Right renal pelvis (tissue), 4 donors: ENCODE results near the gene ZG16. TPM values are rescaled to one million over a fixed set of nuclear protein-coding genes. Genes with fewer than 3 reads are reported as not detected.
"Not testable (repeated sequence)": the region's sequence is repeated elsewhere in the genome, so short reads cannot be mapped to it uniquely, and the experiment has no call there.

Source experiments
- DNase-seq, 4 donors: peaks; one replicate each; pipeline ENCODE4 v3.0.0-alpha.2; 2013; ENCODE audit warnings: low read depth in 4 of 4, low spot score in 3 of 4, missing footprints in 1 of 4
- polyA plus RNA-seq, 4 donors: library from polyadenylated mRNA; unstranded; fragments of 120-200 nt; gene quantifications; one replicate each; pipeline ENCODE4 v1.2.1, GENCODE V29; 2013; ENCODE audit not compliant: insufficient read length in 4 of 4

Gene ZG16
- polyA plus RNA-seq, 4 donors: 0.01 TPM; not detected in 3

DNA sequence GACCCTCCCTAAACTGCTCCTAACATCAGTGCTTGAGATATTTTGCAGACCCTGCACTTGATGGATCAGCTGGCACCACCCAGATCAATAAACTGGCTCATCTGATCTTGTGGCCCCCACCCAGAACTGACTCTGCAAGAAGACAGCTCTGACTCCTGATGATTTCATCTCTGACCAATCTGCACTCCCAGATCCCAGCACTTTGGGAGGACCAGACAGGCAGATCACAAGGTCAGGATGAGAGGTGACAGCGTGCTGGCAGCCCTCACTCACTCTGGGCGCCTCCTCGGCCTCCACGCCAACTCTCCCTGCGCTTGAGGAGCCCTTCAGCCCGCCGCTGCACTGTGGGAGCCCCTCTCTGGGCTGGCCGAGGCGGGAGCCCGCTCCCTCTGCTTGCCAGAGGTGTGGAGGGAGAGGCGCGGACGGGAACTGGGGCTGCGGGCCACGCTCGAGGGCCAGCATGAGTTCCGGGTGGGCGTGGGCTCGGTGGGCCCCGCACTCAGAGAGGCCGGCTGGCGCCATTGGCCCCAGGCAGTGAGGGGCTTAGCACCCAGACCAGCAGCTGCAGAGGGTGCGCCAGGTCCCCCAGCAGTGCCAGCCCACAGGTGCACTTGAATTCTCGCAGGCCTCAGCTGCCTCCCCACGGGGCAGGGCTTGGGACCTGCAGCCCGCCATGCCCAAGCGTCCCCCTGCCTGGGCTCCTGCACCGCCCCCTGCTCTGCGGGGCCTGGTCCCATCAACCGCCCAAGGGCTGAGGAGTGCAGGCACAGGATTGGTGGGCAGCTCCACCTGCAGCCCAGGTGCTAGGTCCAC is 29.9 kb upstream of the ZG16 start:
- no peak for DNase-seq

DNA sequence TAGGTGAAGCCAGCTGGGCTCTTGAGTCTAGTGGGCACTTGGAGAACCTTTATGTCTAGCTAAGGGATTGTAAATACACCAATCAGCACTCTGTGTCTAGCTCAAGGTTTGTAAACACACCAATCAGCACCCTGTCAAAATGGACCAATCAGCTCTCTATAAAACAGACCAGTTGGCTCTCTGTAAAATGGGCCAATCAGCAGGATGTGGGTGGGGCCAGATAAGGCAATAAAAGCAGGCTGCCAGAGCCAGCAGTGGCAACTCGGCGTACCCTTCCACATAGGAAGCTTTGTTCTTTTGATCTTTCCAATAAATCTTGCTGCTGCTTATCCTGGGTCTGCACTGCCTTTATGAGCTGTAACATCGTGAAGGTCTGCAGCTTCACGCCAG is 29.3 kb upstream of the ZG16 start:
- DNase-seq: not testable (repeated sequence)

DNA sequence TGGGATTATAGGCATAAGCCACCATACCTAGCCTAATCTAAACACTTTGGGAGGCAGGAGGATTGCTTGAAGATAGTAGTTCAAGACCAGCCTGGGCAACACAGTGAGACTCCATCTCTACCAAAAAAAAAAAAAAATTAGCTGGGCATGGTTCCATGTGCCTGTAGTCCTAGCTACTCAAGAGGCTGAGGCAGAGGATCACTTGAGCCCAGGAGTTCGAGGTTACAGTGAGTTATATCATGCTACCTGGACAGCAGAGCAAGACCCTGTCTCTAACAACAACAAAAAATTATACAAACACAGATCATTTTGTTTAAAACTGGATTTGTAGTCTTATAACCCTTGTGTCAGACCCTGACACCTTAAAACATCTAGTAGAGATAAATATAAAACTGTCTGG is 24.5 kb upstream of the ZG16 start:
- no peak for DNase-seq

DNA sequence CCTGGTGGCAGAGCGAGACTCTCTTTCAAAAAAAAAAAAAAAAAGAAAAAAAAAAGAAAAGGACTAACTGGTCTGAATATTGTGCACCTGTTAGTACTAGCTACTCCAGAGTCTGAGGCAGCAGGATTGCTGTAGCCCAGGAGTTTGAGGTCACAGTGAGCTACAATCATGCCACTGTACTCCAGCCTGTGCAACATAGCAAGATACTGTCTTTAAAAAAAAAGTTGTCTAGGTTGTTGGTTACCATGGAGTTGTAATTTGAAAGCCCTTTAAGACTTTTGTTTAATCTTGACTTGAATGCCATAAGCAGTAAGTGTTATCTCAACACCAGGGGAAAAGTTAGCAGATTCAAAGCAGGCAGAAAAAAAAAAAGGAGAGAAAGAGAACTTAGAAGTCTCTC is 21.4 kb upstream of the ZG16 start:
- DNase-seq: no peak

DNA sequence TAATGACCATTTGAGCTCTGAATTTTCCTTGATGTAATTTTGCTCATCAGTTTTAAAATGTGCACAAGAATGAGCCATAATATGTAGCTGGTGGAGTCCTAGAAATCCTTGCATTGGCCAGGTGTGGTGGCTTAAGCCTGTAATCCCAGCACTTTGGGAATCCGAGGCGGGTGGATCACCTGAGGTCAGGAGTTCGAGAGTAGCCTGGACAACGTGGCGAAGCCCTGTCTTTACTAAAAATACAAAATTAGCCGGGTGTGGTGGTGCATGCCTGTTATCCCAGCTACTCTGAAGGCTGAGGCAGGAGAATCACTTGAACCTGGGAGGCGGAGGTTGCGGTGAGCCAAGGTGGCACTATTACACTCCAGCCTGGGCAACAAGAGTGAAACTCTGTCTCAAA is 21.0 kb upstream of the ZG16 start:
- DNase-seq: not testable (repeated sequence)

DNA sequence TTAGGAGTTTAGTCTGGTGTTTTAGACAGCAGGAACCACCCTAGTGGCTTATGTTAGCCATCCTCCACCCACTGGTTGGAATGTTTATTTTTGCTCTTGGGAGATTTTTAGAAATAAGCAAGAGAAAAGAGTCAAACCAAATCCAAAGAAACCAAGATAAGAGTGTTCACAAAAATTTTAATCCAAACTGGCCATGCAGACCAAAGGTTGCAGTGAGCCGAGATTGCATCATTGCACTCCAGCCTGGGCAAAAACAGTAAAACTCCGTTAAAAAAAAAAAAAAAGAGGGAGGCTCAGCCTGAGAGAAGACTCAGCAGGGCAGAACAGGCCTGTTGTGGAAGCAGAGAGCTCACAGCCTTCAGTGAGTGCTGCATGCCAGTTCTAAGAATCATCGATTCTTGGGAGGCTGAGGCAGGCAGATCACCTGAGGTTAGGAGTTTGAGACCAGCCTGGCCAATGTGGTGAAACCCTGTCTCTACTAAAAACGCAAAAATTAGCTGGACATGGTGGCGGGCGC is 20.0 kb upstream of the ZG16 start:
- peak in 1 of 4 donors; percentile 12 for DNase-seq

DNA sequence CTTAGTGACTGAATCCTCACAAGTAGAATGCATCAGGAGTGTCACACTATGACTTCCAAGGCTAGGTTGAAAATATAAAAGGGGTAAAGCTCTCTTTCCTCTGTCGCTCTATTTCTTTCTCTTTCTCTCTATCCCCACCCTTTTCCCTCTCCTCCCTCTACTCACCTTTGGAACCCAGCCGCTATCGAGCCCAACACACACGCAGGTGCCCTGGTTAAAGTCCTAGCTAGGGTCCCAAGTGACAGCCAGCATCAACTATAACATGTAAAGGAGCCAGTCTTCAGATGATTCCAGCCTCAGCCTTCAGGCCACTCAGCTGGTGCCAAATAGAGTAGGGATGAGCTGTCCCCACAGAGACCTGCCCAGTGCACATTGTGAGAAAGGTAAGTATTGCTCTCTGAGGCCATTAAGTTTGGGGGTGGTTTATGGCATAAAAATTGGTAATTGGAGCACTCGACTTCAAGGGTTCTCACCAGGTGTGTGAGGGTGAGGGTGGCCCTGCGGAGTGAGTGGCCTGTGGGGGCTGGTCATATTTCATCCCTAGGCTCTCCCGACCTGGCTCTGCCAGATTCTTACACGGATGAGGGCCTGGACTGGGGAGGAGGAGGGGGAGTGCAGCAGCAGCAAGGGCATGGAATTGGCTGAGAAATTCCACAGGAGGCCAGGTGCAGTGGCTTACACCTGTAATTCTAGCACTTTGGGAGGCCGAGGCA is 17.3 kb upstream of the ZG16 start:
- no peak for DNase-seq

DNA sequence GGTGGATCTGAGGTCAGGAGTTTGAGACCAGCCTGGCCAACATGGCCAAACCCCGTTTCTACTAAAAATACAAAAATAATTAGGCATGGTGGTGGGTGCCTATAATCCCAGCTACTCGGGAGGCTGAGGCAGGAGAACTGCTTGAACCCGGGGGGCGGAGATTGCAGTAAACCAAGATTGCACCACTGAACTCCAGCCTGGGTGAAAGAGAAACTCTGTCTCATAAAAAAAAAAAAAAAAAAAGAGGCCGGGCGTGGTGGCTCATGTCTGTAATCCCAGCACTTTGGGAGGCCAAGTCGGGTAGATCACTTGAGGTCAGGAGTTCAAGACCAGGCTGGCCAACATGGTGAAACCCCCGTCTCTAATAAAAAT is 16.8 kb upstream of the ZG16 start:
- DNase-seq: not testable (repeated sequence)

DNA sequence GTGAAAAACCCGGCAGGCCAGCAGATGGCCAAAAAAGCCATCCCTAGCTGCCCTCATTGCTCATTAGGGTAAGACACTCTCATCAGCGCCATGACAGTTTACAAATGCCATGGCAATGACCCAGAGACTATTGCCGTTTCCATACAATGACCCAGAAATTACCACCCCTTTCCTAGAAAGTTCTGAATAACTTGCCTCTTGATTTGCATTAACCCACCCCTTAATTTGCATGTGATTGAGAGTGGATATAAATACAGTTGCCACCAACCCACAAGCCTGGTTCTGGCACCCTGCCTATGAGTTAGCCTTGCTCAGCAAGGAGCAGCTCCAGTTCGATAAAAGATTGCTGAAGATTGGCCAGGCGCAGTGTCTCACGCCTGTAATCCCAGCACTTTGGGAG is 16.2 kb upstream of the ZG16 start:
- no peak for DNase-seq

DNA sequence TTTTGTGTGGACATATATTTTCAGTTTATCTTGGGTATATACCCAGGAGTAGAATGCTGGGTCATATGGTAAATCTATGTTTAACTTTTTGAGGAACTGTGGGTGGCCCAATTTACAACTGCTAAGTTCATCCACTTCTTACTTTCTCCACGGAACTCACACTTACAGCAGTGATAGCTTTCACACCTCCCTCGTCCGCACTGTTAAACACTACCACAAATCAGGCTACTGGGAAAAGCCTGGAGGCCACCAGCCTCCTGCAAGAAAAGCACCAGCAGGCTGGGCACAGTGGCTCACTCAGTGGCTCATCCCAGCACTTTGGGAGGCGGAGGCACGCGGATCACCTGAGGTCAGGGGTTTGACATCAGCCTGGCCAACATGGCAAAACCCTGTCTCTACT is 14.7 kb upstream of the ZG16 start:
- no peak for DNase-seq

DNA sequence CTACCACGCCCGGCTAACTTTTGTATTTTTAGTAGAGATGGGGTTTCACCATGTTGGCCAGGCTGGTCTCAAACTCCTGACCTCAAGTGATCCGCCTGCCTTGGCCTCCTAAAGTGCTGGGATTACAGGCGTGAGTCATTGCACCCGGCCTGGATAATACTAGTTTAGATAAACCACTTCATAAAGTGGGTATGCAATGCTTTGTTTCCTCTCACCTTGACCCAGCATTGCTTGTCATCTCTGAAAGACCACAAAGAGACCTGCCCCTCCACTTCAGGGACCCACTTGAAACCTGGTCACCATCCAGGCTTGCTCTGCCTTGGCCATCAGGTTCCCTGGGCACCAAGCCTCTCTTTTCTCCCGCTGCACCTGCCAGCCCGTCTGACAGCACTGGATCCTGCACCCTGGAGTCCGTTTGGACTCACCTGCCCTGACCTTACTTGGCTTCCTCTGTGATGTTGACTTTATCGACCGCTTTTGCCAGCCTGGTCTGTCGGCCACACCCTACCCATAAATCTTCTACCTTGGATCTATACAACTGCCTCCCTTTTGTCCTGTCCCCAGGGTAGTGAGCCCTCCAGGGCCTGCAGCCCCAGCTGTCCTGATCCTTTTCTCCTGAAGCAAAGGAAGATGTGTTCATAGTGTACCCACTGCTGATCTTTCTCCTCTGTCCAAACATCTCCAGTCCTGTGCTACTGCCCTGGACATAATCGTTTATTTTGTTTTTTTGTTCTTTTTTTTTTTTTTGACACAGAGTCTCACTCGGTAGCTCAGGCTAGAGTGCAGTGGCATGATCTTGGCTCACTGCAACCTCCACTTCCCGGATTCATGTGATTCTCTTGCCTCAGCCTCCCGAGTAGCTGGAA is 12.7 kb upstream of the ZG16 start:
- no peak for DNase-seq

DNA sequence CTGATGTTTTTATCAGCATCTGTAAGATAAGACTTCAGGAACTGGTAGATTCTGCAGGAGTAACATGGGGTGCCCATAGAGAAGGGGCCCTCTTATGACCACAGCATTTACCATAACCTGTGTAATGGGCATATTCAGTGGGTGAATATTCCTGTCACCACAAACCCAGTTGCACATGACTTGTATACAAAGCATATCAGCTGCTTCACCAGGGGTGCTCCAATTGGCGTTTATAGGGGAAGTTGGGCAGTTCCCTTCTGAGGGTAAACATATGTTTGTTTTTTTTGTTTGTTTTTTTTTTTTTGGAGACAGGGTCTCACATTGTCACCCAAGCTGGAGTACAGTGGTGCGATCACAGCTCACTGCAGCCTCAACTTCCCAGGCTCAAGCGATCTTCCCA is 11.5 kb upstream of the ZG16 start:
- DNase-seq: no peak

DNA sequence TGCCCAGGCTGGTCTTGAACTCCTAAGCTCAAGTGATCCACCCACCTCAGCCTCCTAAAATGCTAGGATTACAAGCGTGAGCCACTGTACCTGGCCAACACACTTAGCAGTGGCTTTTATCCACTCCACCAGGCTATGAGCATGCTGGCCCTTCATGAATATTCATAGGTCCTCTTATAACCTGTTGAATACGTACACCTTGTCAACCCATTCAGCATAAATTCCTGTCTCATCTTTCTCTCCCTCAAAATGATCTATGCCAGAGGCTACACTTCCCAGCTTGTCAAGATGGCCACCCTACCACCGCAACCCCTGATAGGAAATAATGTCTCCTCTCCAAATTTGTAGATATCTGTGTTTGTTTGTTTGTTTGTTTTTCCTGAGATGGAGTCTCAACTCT is 11.0 kb upstream of the ZG16 start:
- DNase-seq: no peak

DNA sequence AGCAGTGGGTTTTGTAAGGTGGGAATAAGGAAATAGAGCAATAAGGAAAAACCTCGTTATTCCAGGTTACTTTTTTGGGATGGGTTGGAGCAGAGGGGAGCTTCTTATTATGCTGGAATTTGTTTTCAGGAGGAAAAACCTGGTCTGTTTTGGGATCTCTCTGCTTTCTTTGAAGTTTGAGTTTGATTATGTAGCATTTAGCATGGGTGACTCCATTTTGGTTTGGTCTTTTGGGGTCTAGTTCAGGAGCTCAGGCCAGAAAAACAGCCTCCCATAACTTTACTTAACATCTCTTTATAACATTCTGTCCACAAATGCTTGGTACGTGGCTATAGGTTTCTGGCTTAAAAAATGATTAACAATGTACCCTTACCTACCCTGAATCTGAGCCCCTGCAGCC is 8.5 kb upstream of the ZG16 start:
- DNase-seq: no peak

DNA sequence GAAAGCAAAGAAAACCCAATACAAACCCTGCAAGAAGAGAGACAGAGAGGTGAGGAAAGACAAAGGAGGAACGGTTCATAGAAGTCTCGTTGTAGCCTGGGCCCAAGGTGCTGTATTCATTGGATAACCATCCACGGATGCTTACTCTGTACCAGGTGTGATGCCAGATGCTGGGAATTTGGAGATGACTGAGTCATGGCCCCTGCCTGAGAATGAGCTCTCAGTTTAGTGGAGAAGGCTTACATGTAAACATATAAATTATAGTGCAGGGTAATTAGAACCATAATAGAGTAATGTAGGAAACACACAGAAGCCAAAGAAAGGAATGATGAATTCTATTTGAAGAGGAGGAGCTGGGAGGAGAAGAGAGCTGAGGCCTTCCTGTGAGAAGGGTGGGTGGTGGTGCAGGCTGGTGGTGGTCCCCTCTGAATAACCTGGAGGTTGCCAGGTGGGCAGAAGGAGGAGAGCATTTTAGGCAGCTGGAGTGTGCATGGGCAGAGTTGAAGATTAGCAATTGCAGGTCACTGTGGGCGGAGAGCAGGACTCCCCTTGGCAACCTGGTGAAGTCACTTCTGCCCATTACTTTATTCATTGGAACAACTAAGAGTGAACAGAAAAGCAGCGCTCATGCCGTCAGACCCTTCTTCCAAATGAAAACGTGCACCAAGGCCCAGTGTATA is 7.7 kb upstream of the ZG16 start:
- no peak for DNase-seq

DNA sequence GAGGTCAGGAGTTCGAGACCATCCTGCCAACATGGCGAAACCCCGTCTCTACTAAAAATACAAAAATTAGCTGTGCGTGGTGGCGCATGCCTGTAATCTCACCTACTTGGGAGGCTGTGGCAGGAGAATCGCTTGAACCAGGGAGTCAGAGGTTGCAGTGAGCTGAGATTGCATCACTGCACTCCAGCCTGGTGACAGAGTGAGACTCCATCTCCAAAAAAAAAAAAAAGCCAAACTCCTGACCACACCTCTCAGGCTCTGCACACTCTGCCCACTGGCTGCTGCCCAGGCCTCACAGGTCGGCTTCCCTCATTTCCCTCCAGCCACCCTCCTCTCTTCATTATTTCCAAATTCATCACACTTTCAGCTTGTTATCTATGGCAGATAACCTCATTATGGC is 5.7 kb upstream of the ZG16 start:
- DNase-seq: not testable (repeated sequence)

DNA sequence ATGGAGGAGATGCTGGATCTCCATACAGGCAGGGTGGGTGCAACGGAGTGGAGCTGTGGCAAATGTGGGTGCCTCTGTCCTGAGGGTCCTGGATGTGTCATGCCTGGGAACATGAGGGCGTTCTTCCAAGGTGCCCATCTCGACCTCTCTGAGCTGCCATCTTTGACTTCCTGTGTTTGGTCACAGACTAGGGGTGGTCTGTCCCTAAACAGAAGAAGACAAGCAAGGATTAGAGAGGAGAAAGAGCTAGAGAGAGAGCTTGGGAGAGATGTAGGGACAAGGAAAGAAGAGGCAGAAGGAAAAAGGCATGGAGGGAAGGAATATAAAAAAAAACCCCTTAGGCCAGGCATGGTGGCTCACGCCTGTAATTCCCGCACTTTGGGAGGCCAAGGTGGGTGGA is 3.3 kb upstream of the ZG16 start:
- DNase-seq: no peak

DNA sequence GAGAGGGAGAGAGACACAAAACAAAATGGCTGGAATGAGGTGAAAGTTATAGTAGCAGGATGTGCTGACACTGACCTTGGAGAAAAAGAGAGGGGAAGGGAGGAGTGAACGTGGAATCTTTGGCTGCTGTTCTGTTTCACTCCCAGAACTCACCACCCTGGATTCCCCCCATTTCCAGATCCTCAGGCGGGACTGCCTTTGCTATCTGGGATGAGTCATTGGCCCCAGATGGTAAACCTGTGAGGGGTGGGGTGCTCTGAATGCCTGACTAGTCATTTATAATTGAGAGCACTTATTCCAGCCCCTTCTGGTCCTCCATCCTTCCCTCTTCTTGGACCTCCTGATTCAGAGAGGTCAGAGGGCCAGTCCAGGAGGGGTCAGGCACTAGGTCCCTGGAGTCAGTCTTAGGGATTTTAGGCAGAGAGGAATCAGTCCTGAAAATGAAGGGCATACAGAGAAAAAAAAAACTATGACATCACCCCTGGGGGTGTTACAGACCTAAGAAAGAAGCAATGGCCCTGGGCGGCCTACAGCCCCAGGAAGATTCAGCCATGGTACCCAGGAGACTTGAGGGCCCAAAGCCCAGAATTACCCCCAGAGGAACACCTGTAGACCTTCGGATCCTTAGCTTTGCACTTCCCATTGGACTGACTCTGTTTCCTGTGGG is 2.2 kb upstream of the ZG16 start:
- DNase-seq: no peak

DNA sequence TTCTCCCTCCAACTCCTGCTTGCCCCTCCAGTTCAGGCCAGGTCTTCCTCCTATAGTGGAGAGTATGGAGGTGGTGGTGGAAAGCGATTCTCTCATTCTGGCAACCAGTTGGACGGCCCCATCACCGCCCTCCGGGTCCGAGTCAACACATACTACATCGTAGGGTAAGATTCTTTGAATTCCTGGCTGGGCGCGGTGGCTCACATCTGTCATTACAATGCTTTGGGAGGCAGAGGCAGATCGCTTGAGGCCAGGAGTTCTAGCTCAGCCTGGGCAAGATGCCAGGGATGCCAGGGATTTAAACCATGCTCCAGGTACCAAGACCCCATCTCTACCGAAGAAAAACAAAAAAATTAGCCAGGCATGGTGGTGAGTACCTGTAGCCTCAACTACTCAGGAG is 1.4 kb downstream of the ZG16 start:
- DNase-seq: no peak
